NCI-H1092 (cell line): Measurements from ENCODE around the gene IL17RD.

Experiments used
- DNase-seq: peaks from one replicate; lab custom pipeline; 2025; lab: John Stamatoyannopoulos, UW

Gene IL17RD

DNA sequence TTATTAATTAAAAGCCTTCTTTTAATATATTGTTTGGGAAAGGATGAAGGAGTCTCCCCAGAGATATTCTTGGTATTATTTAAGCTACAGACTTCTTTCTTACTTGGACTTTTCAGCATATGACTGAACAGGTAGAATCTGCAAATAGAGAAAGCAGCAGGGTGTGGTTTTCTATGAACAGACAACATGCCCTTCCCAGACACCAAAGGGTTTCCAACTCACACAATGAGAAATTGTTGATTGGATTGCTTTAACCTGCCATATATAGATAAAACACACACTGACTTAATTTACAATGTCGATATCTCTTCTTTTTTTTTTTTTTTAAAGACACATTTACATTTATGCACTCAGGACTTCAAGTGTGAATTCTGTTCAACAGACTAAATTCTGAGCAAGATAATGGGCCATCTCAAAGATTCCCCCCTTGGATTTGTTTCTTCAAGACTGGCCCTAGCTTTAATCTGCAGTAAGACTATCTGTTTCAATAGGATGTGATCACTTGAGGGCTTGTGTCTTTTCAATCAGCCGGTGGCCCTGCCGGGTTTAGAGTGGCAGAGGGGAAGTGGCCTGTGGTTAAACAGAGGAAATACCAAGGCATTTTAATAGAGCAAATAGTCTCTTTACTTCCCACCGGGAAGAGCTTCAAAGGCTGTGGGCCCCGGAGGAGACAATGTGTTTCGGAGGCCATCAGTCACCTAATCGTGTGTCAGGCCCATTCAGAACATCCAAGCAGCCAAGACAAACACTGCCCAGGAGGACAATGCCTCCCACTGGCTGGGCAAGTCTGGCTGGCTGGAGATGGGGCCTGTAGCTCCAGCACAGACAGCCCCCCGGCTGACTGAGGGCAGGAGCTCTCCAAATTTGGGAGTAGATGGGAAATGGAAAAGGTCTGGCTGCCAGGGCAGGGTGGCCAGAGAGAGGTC is 6.1 kb downstream of the IL17RD start:
- DNase-seq = no peak

DNA sequence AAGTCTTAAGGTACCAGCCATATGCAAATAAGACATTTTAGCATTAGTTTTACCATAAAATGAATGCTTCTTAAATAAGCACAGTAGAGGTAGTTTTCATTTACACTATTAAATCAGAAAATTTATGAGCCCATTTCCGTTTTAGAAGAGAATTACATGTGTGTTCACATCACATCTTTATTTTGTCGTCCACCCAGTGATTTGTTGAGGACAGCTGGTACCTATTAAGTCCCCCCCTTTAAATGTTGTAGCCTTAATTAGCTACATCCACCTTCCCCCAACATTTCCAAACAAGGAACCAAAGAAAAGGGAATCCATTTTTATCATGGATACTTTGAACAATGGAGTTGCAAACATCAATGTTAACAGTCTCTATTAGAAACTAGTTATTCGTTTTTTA is 6.8 kb downstream of the IL17RD start:
- no peak for DNase-seq

DNA sequence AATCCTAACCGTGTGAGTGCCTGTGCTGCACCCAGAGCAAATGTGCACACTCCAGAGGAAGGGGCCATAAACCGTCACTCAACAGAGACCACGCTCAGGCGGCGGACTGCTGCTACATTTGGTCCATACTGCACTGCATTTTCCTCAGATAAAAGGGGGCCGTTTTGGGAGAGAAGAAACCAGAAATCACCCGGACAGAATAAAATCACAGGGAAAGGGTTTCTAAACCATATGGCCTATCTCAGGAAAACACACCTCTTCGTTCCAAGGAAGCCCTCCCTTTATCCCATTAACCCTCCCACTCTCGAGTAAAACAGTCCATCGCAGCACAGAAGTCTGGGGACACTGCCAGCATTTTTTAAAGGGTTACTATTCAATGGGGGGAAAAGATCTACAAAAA is 7.6 kb downstream of the IL17RD start:
- DNase-seq = no peak

DNA sequence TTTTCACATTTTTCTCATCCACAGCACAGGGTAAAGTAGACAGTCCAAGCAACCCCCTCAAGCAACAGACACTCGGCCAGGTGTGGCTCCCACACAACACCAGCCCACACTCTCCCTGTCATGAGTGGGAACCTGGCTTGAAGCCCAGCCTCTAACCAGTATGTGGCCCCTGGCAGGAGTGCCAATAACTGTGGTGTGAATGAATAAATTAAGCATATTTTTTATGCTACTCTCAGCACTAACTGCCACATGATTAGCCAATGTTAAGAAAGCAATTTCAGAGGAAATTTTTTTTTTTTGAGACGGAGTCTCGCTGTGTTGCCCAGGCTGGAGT is 9.9 kb downstream of the IL17RD start:
- DNase-seq = no peak

DNA sequence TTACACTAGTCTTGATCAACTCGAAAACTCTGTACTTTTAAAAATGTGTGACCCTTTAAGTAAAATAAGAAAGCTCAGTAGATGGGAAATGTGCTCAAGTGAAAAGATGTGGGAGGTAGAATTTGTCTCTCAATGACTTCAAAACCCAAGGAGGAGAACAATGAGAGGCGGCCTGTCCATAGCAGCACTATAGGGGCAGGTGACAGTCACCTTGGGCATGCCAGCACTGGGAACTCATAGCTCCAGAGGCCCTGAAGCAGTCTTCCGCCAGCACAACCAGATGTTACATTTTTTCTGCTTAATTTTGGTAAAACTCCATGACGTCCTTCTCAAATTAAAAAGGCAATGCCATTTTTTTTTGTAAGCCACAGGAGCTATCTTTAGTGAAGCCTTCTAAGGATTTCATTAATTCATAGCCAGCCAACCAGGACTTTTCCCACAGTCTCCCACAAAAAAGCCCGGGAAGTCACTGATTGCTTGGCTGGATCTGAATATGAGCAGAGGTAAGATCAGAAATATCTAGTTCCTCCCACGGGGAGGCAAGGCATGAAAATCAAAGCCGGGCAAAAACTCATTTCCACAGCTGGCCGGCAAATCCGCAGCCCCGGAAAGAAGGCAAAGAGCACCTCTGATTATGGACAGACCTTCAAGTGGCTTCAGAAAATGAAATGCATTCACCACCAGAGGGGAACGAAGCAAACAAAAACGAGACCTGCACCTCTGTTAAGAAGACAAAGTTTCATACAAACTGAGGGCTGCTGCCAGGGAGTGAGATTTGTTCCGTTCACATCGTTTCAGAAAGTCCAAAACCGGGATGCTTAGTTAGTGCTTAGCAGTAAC is 10.5 kb downstream of the IL17RD start:
- DNase-seq = no peak

DNA sequence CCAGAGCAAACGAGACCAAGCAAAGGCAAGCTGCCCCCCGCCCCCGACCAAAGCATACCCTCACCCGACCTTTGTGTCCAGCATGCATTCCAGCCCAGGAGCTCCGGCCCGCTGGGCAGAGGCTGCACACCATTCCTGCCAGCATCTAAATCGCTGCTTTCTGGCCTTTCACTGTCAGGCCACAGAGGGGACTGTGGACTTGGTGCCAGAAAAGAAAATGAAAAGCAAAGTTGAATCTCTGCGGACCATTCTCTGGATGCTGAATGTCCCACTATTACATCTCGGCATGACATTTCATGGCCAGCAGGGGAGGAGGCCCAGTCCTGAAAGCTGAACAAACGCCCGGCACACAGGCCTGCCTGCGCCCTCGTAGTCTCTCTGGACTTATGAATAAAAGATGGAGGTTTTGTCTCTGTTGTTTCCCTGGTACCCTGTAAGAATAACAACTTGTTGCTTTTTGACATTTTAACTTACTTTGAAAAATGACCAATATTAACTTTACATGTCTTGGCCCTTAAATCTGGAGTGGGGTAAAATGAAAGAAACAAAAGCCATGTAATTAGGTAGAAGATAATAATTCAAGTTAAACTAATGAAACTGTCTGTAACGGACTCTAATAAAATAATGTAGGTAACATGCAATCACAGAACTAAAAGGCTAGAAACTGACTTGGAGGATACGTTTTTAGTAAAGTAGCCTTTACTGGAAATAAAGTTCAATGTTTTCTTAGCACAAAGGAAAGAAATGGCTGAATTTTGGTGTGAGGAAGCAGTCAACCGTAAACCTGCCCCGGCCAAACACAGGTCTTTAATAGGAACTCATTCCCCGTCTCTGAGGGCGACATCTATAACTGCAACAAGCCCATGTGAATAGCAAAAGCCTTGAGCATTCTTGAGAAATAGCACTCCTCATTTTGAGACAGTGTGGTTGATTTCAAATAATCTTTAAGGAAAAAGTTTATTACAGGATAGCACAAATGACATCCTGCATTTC is 12.7 kb downstream of the IL17RD start:
- DNase-seq = no peak

DNA sequence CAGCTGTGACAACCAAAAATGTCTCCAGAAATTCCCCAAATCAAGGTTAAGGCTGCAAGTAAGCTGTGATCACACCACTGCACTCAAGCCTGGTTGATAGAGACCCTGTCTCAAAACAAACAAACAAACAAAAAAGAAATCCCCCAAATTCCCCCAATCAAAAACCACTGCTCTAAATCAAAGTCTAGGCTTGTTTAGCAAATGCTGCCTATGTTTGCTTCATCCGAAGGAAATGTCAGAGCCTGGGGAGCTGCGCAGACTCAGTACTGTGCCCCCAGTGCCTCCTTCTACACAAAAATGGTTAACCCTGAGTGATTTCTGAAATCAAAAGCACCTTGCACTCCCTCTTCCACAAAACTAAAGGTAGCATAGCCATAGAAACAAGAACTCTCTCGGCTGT is 13.4 kb downstream of the IL17RD start:
- DNase-seq = no peak

DNA sequence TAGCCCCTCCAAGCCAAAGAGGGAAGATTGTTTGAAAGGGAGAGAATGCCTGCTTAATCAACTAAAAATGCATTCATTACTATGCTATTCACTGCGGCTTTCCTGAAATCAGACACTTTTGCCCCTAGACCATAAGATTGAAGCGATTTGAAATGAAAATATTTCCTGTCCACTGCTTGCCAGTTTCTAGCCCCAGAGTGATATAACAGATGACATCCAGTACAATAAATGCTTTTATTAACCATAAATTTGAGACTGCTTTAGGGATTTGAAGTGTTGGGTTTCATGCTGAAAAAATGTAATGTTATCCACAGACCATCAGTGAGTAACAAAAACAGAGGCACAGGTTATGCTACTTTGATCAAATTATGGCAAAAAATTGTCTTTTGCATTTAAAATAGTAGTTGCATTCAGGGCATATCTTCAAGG is 14.1 kb downstream of the IL17RD start:
- DNase-seq = no peak

DNA sequence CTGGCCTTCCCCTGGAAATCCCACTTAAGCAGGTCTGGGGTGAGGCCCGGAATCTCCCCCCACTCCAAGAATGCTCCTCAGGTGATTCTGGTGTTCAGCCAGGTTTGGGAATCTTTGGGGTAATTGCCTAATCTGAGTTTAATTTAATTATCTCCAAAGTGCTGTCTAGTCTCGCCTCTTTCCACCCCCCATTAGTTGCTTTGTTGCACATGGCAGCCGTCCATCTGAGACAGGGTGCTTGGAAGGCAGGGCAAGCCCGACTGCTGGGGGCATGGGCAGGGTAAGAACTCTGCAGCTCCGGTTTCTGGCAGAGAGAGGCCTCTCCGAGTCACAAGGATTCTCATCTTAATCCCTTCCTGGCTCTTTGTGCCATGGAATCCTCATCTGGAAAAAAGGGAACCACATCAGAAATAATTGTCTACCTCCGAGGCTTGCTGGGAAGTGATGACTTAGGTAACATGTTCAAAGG is 15.0 kb downstream of the IL17RD start:
- DNase-seq = no peak

DNA sequence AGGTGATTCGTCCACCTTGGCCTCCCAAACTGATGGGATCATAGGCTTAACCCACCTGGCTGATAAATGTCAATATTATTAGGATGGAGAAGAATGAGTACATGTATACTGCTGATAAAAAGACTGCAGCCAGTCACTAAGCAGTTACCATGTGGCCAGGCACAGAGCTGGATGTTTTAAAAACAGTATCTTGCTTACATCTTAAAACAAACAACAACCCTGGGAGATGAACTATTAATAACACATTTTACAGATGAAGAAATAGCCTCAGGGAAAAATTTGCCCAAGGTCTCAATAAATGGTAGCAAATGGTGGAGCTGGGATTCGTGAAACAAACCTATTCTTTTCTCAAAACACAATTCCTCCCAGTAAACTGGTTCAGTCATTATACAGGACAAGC is 18.1 kb downstream of the IL17RD start:
- DNase-seq = no peak

DNA sequence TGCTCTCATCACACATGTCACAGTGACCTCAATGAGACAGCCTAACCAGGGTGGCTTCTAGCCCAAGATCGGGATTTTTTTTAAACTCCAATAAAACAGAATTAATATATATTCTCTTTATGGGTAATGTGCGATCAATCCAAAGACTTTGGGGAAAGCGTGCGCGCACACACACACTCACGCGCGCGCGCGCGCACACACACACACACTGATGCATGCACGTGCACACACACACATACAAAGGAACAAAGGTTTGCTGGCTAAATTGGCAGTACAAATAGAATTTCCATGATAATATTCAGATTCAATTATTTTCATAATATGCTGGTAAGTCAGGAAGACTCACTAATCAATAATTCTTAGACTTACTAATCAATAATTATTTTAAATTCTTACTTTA is 19.3 kb downstream of the IL17RD start:
- DNase-seq = no peak

DNA sequence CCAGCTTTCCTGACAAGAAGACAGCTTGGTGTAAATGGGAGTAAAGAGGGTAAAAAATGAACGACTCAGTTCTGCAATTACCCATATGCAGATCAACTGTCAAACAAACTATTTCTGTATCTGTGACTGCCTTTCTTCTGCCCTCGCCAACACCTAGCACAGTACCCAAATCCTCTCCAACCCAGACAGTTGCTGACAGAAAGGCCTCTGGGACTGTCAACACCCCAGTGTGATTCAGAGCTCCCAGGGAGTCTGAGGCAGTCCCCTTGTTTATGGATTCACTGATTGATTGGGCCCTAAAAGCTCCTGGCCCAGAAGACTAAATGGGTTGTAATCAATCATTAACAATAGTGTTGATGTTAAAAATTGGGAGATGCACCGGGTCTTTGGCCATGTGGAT is 20.2 kb downstream of the IL17RD start:
- no peak for DNase-seq

DNA sequence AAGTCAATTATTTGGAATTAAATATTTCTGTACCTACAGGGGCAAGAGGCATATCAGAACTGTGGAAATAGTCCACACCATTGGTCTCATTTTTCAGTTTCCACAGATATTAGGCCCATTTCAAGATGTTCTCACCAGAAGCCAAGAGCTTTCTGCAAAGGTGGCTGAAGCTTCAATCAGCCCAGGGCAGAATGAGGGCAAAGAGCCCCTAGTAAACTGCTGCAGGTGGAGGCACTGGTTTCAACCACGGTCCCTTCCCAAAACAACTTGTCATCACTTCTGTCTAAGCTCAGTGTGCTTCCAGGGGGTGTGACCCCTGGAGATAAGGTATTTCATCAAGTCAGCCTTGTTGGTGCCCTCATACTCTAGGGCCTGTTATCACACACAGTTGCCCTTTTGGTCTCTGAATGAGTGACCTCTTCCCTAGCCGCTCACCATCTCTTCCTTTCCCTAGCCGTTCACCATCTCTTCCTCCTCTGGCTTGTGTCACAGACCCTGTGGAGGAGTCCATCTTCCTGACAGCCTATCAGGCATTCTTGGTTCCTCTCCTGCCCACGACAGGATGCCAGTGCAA is 21.2 kb downstream of the IL17RD start:
- DNase-seq = no peak

DNA sequence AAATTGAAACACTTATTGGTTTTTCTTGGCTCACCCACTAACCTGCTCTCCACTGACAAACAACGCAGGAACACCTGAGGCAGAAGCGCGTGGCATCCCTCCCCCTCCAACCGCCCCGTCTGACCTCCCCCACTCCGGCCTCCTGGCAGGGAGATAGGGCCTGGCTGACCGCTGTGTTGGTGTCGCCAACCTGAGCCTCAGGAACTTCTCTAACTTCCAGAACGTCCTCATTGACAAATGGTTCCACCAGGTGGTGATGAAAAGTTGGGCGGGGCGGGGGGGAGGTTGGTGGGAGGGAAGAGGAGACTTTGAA is 22.8 kb downstream of the IL17RD start:
- no peak for DNase-seq

DNA sequence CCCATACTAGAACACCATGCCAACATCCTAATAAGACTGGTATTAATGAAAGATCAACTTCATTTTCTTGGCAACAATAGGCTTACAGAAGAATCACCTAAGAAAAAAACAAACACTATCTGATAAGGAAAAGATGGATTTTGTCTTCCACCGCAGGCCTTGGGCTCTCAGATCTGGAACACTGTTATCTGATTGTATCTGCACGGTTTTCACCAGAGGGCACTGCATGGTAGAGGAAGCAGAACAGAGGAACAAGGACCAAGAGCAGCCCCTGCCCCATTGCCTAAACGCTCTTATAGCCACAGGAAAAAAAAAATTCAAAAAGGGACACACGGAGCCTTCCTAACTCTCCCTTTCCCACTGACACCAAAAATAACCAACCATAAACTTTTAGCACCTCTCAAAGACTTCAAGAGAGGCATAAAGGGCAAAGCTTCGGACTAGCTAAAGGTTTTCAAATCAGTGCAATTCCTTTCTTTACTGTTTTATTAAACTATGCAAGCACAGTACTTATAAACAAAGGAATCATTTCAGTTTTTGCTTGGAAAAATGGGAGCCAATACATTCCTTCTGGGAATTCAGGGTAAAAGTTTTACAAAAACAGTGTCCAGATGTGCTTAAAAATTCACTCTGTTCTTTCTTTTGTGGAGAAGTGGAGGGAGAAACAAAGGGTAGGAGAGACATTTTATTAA is 23.3 kb downstream of the IL17RD start:
- no peak for DNase-seq

DNA sequence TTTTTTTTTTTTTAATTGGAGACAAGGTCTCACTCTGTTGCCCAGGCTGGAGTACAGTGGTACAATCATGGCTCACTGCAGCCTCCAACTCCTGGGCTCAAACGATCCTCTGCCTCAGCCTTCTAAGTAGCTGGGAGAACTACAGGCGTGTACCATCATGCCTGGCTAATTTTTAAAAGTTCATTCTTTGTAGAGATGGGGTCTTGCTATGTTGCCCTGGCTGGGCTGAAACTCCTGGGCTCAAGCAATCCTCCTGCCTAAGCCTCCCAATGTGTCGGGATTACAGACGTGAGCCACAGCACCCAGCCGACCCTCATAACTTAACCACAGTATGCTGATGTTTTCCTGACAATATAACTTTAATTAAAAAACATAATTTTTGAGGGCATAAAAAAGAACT is 24.3 kb downstream of the IL17RD start:
- DNase-seq = no peak

DNA sequence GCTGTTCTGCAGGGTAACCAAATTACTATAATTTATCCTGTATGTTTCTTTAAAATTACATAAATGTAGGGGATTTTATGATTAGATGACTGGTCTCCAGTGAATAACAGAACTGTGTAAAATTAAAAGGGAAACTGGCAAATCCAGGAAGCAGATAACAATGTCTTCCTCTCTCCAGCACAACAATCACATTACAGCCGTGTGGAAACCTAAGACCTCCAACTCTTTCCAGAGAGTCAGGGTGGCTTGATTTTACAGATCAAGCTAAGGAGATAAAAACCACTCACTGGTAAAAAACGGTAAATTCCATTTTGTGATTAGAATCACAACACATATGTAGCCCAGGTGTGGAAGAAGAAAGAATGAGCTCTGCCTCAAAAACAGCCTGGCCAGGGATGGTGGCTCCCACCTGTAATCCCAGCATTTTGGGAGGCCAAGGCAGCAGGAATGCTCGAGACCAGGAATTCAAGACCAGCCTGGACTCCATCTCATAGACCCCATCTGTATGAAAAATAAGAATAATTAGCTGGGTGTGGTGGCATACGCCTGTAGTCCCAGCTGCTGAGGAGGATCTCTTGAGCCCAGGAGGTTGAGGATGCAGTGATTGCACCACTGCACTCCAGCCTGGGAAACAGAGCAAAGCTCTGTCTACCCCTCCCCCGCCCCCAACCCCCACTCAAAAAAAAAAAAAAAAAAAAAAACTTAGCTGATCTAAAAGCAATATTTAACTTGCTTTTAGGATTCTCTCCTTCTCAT is 29.0 kb downstream of the IL17RD start:
- no peak for DNase-seq

DNA sequence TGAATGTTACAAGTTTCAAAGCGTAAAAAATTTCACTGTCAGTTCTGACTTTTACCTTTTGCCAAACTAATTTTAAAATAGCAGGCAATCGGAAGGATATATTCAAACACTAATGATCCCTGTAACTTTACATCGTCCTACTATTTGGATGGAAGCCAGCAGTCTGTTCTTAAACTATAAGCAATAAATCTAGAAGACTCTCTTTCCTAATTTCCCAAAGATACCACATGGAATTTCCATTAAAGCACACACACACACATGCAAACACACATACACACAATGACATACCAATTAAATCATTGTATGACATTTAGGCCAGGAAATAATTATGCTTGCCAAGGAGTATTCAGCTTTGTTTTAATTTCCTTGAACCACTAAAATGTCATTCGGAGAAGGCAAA is 32.0 kb downstream of the IL17RD start:
- DNase-seq = no peak

DNA sequence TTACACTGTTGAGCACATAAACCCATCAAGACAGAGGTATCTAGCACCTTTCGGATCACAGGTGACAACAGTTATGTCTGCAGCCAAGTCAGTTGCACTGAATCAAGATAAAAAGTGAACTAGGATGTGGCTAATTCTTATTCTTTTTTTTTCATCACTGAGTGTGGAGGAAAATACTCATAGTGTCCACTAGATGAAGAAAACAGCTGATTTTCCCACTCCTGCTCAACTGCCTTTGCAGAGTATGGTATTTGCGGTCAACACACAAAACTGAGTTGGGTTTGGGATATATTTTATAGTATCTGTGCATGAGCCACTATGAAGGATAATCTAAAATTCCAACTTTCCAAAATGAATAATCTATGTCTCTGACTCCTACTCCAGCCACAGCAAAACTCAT is 32.5 kb downstream of the IL17RD start:
- DNase-seq = no peak

DNA sequence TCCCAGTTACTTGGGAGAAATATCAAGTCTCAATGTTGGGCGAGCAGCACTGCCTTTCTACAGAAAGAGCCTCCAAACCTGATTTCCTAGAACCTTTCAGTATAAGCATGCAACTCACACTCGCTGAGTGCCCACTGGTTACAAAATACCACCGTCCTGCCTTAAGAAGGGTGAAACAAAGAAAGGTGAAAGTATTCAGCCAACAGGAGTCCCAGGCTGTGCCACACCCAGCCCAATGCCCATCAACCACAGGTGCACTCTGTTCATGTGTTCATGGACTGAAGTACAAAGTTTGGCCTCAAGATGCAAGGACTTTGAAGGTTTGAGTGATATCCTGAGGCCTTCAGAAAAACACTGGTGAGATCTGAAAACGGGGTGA is 34.0 kb downstream of the IL17RD start:
- DNase-seq = no peak
